ENCODE measurements around the gene PAQR6. TPM values are rescaled to one million over a fixed set of nuclear protein-coding genes. Genes with fewer than 3 reads are reported as not detected.

The PAQR6 gene
- total and polyA plus RNA-seq, 2 of the 4 experiments (the other 2 are of a cell fraction) = under 0.01 to 0.67 TPM

GRCh38 chr1:156196445-156196844 lies 51.4 kb downstream of the PAQR6 start:
- no peak overlapping the region for H3K56ac ChIP-seq (ENCODE audit: extremely low read depth, insufficient read depth, low read length)
- ChIA-PET POLR2A (ENCODE audit: unreplicated experiment) (interaction anchor here (0.9 kb wide), 1 partner anchor 17 kb away, joined by 3 read pairs; no protein-coding TSS in a partner anchor), CTCF (interaction anchor here (1.1 kb wide), 1 partner anchor 16 kb away, joined by 3 read pairs; the partner anchor contains the start of gene PMF1)
- no peak overlapping the region for H4K8ac ChIP-seq (ENCODE audit: low read depth in 2 of 2, low read length in 2 of 2)
- H3K36me3 ChIP-seq (ENCODE audit: control insufficient read depth, insufficient read depth, low read length) = peaks cover 16% of the 10 kb centered on the region
- in situ Hi-C loops (cut with MboI; ENCODE audit: low sequenced_read_pairs) (no loop called here), dilution Hi-C loops (cut with HindIII; ENCODE audit: low sequenced_read_pairs, unreplicated experiment) (no loop called here), intact Hi-C loops (cut with micrococcal nuclease) (no loop called here)
- ATAC-seq (ENCODE audit: low read depth) = no peak
- no peak overlapping the region for H2BK5ac ChIP-seq (ENCODE audit: low read depth, low read length, poor library complexity, severe bottlenecking)
- H2BK15ac ChIP-seq (ENCODE audit: low read depth, low read length) = no peak overlapping the region
- peaks cover 21% of the 10 kb centered on the region for H4K20me1 ChIP-seq (ENCODE audit: insufficient read depth, low read length)
- no peaks in the 10 kb centered on the region for H3K4me1 ChIP-seq (ENCODE audit: control insufficient read depth, insufficient read depth, low read length)
- no peak overlapping the region for H2AK5ac ChIP-seq (ENCODE audit: low read depth, low read length)
- H4K91ac ChIP-seq (ENCODE audit: insufficient read depth, low read depth, low read length) = no peak overlapping the region
- no peak overlapping the region for H3K18ac ChIP-seq (ENCODE audit: low read depth, low read length)
- no peak overlapping the region for H3K14ac ChIP-seq (replicated peaks; ENCODE audit: low read depth, low read length)
- H3K27me3 ChIP-seq (ENCODE audit: control insufficient read depth, insufficient read depth, low read length) = no peaks in the 10 kb centered on the region
- no peak overlapping the region for H3K23ac ChIP-seq (ENCODE audit: low read depth, low read length)
- no peak overlapping the region for H3K27ac ChIP-seq (ENCODE audit: insufficient read depth, low read length)
- no TSS peak for BruUV-seq (replicated peaks)
- H3K79me1 ChIP-seq (ENCODE audit: low read depth in 1 of 2, low read length in 2 of 2) = peaks cover 24 to 67% of the 10 kb centered on the region in 2 experiments
- 78% methylated on average over 2 of the region's 2 CpGs; no CpG with 5 or more reads in 1 of the 2 experiments for WGBS, 2 experiments (ENCODE audit: extremely low coverage in 2 of 2, insufficient read length in 1 of 2)
- no peak overlapping the region for H2AFZ ChIP-seq (replicated peaks; ENCODE audit: low read length, poor library complexity)
- no peak overlapping the region for H3K9ac ChIP-seq (ENCODE audit: low read depth, low read length)
- no peak overlapping the region for H2BK20ac ChIP-seq (ENCODE audit: low read depth, low read length)
- H3K4ac ChIP-seq (ENCODE audit: low read depth, low read length) = no peak overlapping the region
- peak overlapping the region; percentile 3 for H2AK9ac ChIP-seq (replicated peaks; ENCODE audit: low read depth, low read length, poor library complexity)
- H2BK120ac ChIP-seq (ENCODE audit: low read depth, low read length) = no peak overlapping the region
- H3K9me1 ChIP-seq (ENCODE audit: insufficient read depth, low read length) = peaks cover 15% of the 10 kb centered on the region
- H4K5ac ChIP-seq (ENCODE audit: low read depth, low read length) = no peak overlapping the region
- no peak for DNase-seq
- no peaks in the 10 kb centered on the region for H3K9me3 ChIP-seq (ENCODE audit: control insufficient read depth, insufficient read depth, low read length)
- no peak for TF ChIP-seq RFX5 (IDR thresholded peaks at IDR 0.05; ENCODE audit: low read depth, low read length)
- TF ChIP-seq USF2 (IDR thresholded peaks at IDR 0.05; ENCODE audit: low read depth, low read length) = no peak
- no peak for TF ChIP-seq ELK1 (IDR thresholded peaks at IDR 0.05; ENCODE audit: borderline replicate concordance, low read depth, low read length)
- no peak for TF ChIP-seq CTCF (conservative IDR thresholded peaks at IDR 0.05; ENCODE audit: low read depth, low read length)
- no peak for TF ChIP-seq MXI1 (IDR thresholded peaks at IDR 0.05; ENCODE audit: borderline replicate concordance, low read depth, low read length)
- no peak for TF ChIP-seq BHLHE40 (IDR thresholded peaks at IDR 0.05; ENCODE audit: low read depth, low read length)
- no peak for TF ChIP-seq MAZ (IDR thresholded peaks at IDR 0.05; ENCODE audit: borderline replicate concordance, low read depth, low read length)
- no peak for TF ChIP-seq MAFK (IDR thresholded peaks at IDR 0.05; ENCODE audit: low read depth, low read length)
- no peak for TF ChIP-seq CHD1 (IDR thresholded peaks at IDR 0.05; ENCODE audit: low read depth, low read length)
- no peak for TF ChIP-seq RAD21 (IDR thresholded peaks at IDR 0.05; ENCODE audit: low read length)
- no peak for TF ChIP-seq SMC3 (IDR thresholded peaks at IDR 0.05; ENCODE audit: low read depth, low read length)
- no peak for TF ChIP-seq RCOR1 (IDR thresholded peaks at IDR 0.05; ENCODE audit: insufficient replicate concordance, low read length)
- TF ChIP-seq FOS (IDR thresholded peaks at IDR 0.05; ENCODE audit: low read depth, low read length) = no peak
- TF ChIP-seq NFE2L2 (IDR thresholded peaks at IDR 0.05; ENCODE audit: low read depth, low read length) = no peak
- H3K4me3 ChIP-seq (ENCODE audit: insufficient read depth, low read depth, low read length) = no peak overlapping the region
- no peak overlapping the region for H3K4me2 ChIP-seq (ENCODE audit: low read depth, low read length)
